ENCODE results near the gene RASGRP1.

RASGRP1 gene

DNA sequence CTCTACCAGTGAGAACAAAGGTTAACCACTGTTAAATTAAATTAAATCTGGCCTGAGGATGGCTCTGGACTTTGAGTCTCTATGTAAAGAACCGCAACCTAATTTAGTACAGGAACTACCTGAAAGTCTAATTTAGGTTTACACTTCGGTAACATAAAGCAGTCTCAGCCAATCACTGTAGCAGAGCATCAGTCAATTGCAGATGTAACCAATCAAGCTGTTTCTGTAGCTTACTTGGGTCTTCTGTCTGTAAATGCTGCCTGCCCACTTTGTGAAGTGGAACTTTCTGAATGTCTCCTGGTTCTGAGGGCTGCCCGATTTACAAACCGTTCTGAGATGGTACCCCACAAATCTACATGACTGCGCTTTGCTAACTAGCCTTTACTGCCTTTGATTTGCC, 39.1 kb upstream of the RASGRP1 start:
- Histone ChIP-seq H3K4me1 (ENCODE audit: control insufficient read depth in 1 of 2, insufficient read depth in 2 of 2, low read length in 2 of 2) (peaks cover 8 to 13% of the 10 kb centered on the region in 2 experiments), H3K9ac (ENCODE audit: low read length) (no peak overlapping the region), H3K4ac (ENCODE audit: low read depth, low read length) (no peak overlapping the region), H2BK12ac (ENCODE audit: low read length) (peak overlapping the region; percentile 62), H3K18ac (ENCODE audit: low read length) (no peak overlapping the region), H3K9me3 (ENCODE audit: insufficient read depth, low read depth, low read length) (no peaks in the 10 kb centered on the region), H2BK120ac (ENCODE audit: insufficient read depth, low read length, poor library complexity) (peak overlapping the region; percentile 87), H4K8ac (ENCODE audit: low read depth, low read length) (peak overlapping the region; percentile 23), H3K27me3 (ENCODE audit: insufficient read depth, low read length) (no peaks in the 10 kb centered on the region), H4K12ac (ENCODE audit: low read depth, low read length) (no peak overlapping the region), H3K27ac (ENCODE audit: low read depth, low read length) (no peak overlapping the region), H3K79me1 (ENCODE audit: low read length) (peaks cover 25% of the 10 kb centered on the region), H4K91ac (ENCODE audit: low read depth, low read length) (peak overlapping the region; percentile 78), H3K79me2 (ENCODE audit: control insufficient read depth, insufficient read depth, low read length, poor library complexity) (no peaks in the 10 kb centered on the region), H2AK5ac (ENCODE audit: low read length) (peak overlapping the region; percentile 57), H3K4me2 (ENCODE audit: low read length) (no peak overlapping the region), H2BK5ac (ENCODE audit: low read depth, low read length, poor library complexity) (no peak overlapping the region), H3K14ac (ENCODE audit: low read length) (no peak overlapping the region), H3K4me3 (ENCODE audit: low read depth, low read length) (no peak overlapping the region), H3K36me3 (ENCODE audit: control insufficient read depth in 1 of 2, insufficient read depth in 2 of 2, low read length in 2 of 2) (no peaks in the 10 kb centered on the region), H3K23ac (ENCODE audit: low read length) (no peak overlapping the region), H2AFZ (ENCODE audit: insufficient read depth, low read length, poor library complexity) (peak overlapping the region; percentile 18)
- DNase-seq = no peak
- WGBS (ENCODE audit: extremely low coverage, insufficient coverage, insufficient read length) = no CpG with 5 or more reads among the region's 5 CpGs

DNA sequence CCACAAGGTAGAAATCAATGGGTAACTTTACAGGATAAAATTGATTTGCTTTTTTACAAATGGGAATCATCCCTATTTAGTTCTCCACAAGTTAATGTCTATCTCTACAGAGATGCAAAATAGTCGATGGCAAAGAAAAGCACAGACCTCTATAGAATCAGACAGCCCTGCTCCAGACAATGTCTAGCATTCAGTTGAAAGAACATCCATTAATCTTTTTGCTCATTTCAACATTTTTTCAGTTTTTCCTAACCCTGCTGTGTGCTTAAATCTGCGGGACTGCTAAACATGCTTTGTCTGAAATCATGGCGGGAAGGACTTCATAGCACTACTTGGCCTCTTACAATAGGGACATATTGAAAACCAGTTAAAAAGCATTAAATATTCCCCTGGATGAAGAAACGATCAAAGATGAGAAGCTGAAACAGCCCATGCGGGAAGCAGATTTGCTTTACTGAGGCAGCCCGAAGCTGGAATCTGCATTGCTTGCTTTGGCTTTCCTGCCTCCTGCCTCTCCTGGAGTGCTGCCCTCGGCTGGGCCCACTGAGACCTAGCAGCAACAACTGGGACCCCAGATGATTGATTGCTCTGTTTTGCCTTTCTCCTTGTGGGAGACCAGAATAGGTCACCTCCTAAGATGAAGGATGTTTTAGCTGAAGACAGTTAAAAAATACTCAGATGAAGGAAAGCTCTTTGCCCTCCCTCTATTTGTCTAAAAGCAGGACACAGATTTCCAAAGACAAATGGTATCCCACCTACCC, 38.5 kb upstream of the RASGRP1 start:
- Histone ChIP-seq H3K4ac (ENCODE audit: low read depth, low read length) (no peak overlapping the region), H2BK12ac (ENCODE audit: low read length) (peak overlapping the region; percentile 21), H3K27me3 (ENCODE audit: insufficient read depth, low read length) (no peaks in the 10 kb centered on the region), H3K27ac (ENCODE audit: low read depth, low read length) (peak overlapping the region; percentile 18), H3K23ac (ENCODE audit: low read length) (no peak overlapping the region), H3K9me3 (ENCODE audit: insufficient read depth, low read depth, low read length) (no peaks in the 10 kb centered on the region), H2AK5ac (ENCODE audit: low read length) (no peak overlapping the region), H3K79me2 (ENCODE audit: control insufficient read depth, insufficient read depth, low read length, poor library complexity) (no peaks in the 10 kb centered on the region), H4K8ac (ENCODE audit: low read depth, low read length) (peak overlapping the region; percentile 8), H2AFZ (ENCODE audit: insufficient read depth, low read length, poor library complexity) (no peak overlapping the region), H3K18ac (ENCODE audit: low read length) (no peak overlapping the region), H3K36me3 (ENCODE audit: control insufficient read depth in 1 of 2, insufficient read depth in 2 of 2, low read length in 2 of 2) (no peaks in the 10 kb centered on the region), H4K91ac (ENCODE audit: low read depth, low read length) (peak overlapping the region; percentile 63), H3K14ac (ENCODE audit: low read length) (peak overlapping the region; percentile 38), H3K4me2 (ENCODE audit: low read length) (no peak overlapping the region), H3K4me3 (ENCODE audit: low read depth, low read length) (no peak overlapping the region), H2BK5ac (ENCODE audit: low read depth, low read length, poor library complexity) (no peak overlapping the region), H4K12ac (ENCODE audit: low read depth, low read length) (no peak overlapping the region), H3K4me1 (ENCODE audit: control insufficient read depth in 1 of 2, insufficient read depth in 2 of 2, low read length in 2 of 2) (peaks cover 8 to 13% of the 10 kb centered on the region in 2 experiments), H3K9ac (ENCODE audit: low read length) (no peak overlapping the region), H3K79me1 (ENCODE audit: low read length) (peaks cover 25% of the 10 kb centered on the region), H2BK120ac (ENCODE audit: insufficient read depth, low read length, poor library complexity) (peak overlapping the region; percentile 29)
- WGBS (ENCODE audit: extremely low coverage, insufficient coverage, insufficient read length) = no CpG with 5 or more reads among the region's 7 CpGs
- no peak for DNase-seq

DNA sequence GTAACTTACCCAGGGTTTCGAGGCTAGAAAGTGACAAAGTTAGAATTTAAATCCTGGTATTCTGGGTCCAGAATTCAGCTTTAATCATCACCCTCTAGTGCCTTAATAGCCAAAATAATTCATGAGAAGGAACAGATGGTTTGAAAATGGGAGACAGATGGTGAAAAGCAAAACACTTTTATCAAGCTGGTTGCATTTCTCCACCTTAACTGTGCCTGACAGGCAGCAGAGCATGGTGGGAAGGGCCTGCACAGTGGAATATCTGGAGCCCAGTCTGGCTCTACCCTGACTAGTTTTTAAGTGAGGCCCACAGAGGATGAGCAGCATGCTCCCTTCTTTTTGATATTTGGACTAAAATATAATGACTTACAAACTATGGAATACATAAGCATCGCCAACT, 35.6 kb upstream of the RASGRP1 start:
- Histone ChIP-seq H2BK5ac (ENCODE audit: low read depth, low read length, poor library complexity) (no peak overlapping the region), H3K79me1 (ENCODE audit: low read length) (peaks cover 19% of the 10 kb centered on the region), H3K18ac (ENCODE audit: low read length) (no peak overlapping the region), H3K4me1 (ENCODE audit: control insufficient read depth in 1 of 2, insufficient read depth in 2 of 2, low read length in 2 of 2) (peaks cover 5 to 9% of the 10 kb centered on the region in 2 experiments), H3K4me2 (ENCODE audit: low read length) (no peak overlapping the region), H4K91ac (ENCODE audit: low read depth, low read length) (no peak overlapping the region), H3K79me2 (ENCODE audit: control insufficient read depth, insufficient read depth, low read length, poor library complexity) (no peaks in the 10 kb centered on the region), H3K4me3 (ENCODE audit: low read depth, low read length) (no peak overlapping the region), H3K36me3 (ENCODE audit: control insufficient read depth in 1 of 2, insufficient read depth in 2 of 2, low read length in 2 of 2) (no peaks in the 10 kb centered on the region), H3K9me3 (ENCODE audit: insufficient read depth, low read depth, low read length) (no peaks in the 10 kb centered on the region), H4K8ac (ENCODE audit: low read depth, low read length) (no peak overlapping the region), H3K4ac (ENCODE audit: low read depth, low read length) (no peak overlapping the region), H2BK12ac (ENCODE audit: low read length) (peak overlapping the region; percentile 83), H3K9ac (ENCODE audit: low read length) (no peak overlapping the region), H3K23ac (ENCODE audit: low read length) (no peak overlapping the region), H4K12ac (ENCODE audit: low read depth, low read length) (no peak overlapping the region), H3K27me3 (ENCODE audit: insufficient read depth, low read length) (no peaks in the 10 kb centered on the region), H2BK120ac (ENCODE audit: insufficient read depth, low read length, poor library complexity) (no peak overlapping the region), H3K27ac (ENCODE audit: low read depth, low read length) (no peak overlapping the region), H2AK5ac (ENCODE audit: low read length) (no peak overlapping the region), H2AFZ (ENCODE audit: insufficient read depth, low read length, poor library complexity) (no peak overlapping the region), H3K14ac (ENCODE audit: low read length) (no peak overlapping the region)
- no CpG with 5 or more reads among the region's 2 CpGs for WGBS (ENCODE audit: extremely low coverage, insufficient coverage, insufficient read length)
- no peak for DNase-seq

DNA sequence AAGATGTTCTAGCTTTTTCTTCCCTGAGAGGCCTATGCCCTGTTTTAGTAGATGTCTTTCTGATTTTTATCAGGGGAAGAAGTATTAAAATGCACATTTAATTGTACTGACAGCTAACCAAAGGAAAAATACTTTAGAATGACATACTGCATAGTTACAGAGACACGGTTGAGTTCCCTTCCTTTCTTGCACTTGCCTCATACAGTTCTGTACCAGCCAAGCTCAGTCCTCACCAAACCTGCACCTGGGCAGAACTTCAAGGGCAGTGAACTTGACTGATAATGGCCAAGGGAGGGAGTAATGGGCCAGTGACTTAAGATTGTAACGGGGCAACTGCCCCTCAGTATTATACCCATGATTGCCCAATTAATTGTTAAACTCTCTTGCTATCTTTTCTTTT, 34.1 kb upstream of the RASGRP1 start:
- no peaks in the 10 kb centered on the region for H3K79me2 ChIP-seq (ENCODE audit: control insufficient read depth, insufficient read depth, low read length, poor library complexity)
- peaks cover 22% of the 10 kb centered on the region for H3K79me1 ChIP-seq (ENCODE audit: low read length)
- H2BK12ac ChIP-seq (ENCODE audit: low read length) = peak overlapping the region; percentile 15
- no peak overlapping the region for H3K18ac ChIP-seq (ENCODE audit: low read length)
- H3K4me2 ChIP-seq (ENCODE audit: low read length) = no peak overlapping the region
- H2BK120ac ChIP-seq (ENCODE audit: insufficient read depth, low read length, poor library complexity) = peak overlapping the region; percentile 8
- H4K8ac ChIP-seq (ENCODE audit: low read depth, low read length) = no peak overlapping the region
- no peak overlapping the region for H3K27ac ChIP-seq (ENCODE audit: low read depth, low read length)
- H4K91ac ChIP-seq (ENCODE audit: low read depth, low read length) = peak overlapping the region; percentile 20
- H2AK5ac ChIP-seq (ENCODE audit: low read length) = no peak overlapping the region
- no peaks in the 10 kb centered on the region for H3K36me3 ChIP-seq (ENCODE audit: control insufficient read depth in 1 of 2, insufficient read depth in 2 of 2, low read length in 2 of 2)
- no peak overlapping the region for H2AFZ ChIP-seq (ENCODE audit: insufficient read depth, low read length, poor library complexity)
- DNase-seq = no peak
- peaks cover 4 to 11% of the 10 kb centered on the region in 2 experiments for H3K4me1 ChIP-seq (ENCODE audit: control insufficient read depth in 1 of 2, insufficient read depth in 2 of 2, low read length in 2 of 2)
- H4K12ac ChIP-seq (ENCODE audit: low read depth, low read length) = no peak overlapping the region
- H3K27me3 ChIP-seq (ENCODE audit: insufficient read depth, low read length) = no peaks in the 10 kb centered on the region
- no peaks in the 10 kb centered on the region for H3K9me3 ChIP-seq (ENCODE audit: insufficient read depth, low read depth, low read length)
- no CpG with 5 or more reads among the region's 2 CpGs for WGBS (ENCODE audit: extremely low coverage, insufficient coverage, insufficient read length)
- H3K14ac ChIP-seq (ENCODE audit: low read length) = no peak overlapping the region
- H3K23ac ChIP-seq (ENCODE audit: low read length) = no peak overlapping the region
- H3K4me3 ChIP-seq (ENCODE audit: low read depth, low read length) = no peak overlapping the region
- no peak overlapping the region for H3K4ac ChIP-seq (ENCODE audit: low read depth, low read length)
- H2BK5ac ChIP-seq (ENCODE audit: low read depth, low read length, poor library complexity) = peak overlapping the region; percentile 4
- no peak overlapping the region for H3K9ac ChIP-seq (ENCODE audit: low read length)
